ENCODE measurements around the gene ABCA4. TPM values are rescaled to one million over a fixed set of nuclear protein-coding genes. Genes with fewer than 3 reads are reported as not detected.

ABCA4 gene
- total RNA-seq, 1 experiment from 2014 or later = 1.5 TPM

DNA sequence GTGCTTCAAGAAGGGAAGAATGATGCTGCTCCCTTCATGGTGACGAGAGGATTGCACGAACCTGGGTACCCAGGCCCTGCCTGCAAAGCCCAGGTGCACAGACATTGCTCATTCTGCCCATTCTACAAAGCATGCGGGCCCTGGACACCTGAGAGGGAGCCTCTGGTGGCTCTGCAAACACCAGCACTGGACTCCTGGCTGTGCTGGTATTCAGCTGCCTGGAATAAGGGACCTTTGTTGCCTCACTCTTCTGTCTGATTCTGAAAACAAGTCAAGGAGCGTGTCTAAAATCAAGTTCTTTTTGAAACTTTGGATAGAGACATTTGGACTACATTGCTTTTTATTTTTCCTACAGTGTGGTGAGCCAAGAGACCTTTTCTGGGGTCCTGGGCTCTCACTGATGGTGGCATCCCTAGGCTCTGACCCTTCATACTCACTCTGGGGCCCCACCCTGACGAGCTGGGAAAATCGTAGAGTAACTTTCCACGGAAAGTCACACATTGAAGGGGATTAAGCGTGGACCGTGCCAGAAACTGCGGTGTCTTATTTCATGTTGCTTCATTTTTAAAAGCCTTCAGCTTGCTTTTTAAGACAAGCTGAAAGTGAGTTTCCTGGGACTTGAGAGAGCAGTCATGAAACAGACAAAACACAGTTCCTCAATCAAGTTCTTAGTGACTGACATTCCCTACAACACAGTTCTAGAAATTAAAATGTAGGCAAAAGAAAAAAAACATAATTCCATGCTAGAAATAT lies 24.0 kb downstream of the ABCA4 start:
- CTCF ChIA-PET = no interaction called here
- no TSS peak for BruUV-seq (replicated peaks)
- DNase-seq (ENCODE audit: low read depth, low spot score) (no peak), ATAC-seq (no peak)
- POLR2A ChIA-PET = no interaction called here
- in situ Hi-C loops (cut with HindIII; ENCODE audit: low pct_unique_long_range_greater_than_20kb, low sequenced_read_pairs) = no loop called here
- H3K9me3 ChIP-seq (ENCODE audit: control insufficient read depth, insufficient read depth, low read depth, low read length) = no peaks in the 10 kb centered on the region
- no peak overlapping the region for H3K4me3 ChIP-seq (ENCODE audit: low read depth in 2 of 2, low read length in 2 of 2)
- peaks cover 59% of the 10 kb centered on the region for H3K4me1 ChIP-seq (ENCODE audit: control insufficient read depth, insufficient read depth, low read length)
- H3K27ac ChIP-seq (ENCODE audit: low read length) = peak overlapping the region; percentile 86
- H3K27me3 ChIP-seq (ENCODE audit: control insufficient read depth, insufficient read depth, low read length) = no peaks in the 10 kb centered on the region
- no peaks in the 10 kb centered on the region for H3K36me3 ChIP-seq (ENCODE audit: control insufficient read depth, insufficient read depth, low read length)
- TF ChIP-seq, protein P1, sequence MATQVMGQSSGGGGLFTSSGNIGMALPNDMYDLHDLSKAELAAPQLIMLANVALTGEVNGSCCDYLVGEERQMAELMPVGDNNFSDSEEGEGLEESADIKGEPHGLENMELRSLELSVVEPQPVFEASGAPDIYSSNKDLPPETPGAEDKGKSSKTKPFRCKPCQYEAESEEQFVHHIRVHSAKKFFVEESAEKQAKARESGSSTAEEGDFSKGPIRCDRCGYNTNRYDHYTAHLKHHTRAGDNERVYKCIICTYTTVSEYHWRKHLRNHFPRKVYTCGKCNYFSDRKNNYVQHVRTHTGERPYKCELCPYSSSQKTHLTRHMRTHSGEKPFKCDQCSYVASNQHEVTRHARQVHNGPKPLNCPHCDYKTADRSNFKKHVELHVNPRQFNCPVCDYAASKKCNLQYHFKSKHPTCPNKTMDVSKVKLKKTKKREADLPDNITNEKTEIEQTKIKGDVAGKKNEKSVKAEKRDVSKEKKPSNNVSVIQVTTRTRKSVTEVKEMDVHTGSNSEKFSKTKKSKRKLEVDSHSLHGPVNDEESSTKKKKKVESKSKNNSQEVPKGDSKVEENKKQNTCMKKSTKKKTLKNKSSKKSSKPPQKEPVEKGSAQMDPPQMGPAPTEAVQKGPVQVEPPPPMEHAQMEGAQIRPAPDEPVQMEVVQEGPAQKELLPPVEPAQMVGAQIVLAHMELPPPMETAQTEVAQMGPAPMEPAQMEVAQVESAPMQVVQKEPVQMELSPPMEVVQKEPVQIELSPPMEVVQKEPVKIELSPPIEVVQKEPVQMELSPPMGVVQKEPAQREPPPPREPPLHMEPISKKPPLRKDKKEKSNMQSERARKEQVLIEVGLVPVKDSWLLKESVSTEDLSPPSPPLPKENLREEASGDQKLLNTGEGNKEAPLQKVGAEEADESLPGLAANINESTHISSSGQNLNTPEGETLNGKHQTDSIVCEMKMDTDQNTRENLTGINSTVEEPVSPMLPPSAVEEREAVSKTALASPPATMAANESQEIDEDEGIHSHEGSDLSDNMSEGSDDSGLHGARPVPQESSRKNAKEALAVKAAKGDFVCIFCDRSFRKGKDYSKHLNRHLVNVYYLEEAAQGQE (IDR thresholded peaks at IDR 0.05; ENCODE audit: insufficient read depth in 1 of 2, low read depth in 2 of 2, low read length in 1 of 2) = no peak
- TF ChIP-seq TCF7L2 (IDR thresholded peaks at IDR 0.05; ENCODE audit: low read depth, low read length) = no peak
- TF ChIP-seq, protein P2, sequence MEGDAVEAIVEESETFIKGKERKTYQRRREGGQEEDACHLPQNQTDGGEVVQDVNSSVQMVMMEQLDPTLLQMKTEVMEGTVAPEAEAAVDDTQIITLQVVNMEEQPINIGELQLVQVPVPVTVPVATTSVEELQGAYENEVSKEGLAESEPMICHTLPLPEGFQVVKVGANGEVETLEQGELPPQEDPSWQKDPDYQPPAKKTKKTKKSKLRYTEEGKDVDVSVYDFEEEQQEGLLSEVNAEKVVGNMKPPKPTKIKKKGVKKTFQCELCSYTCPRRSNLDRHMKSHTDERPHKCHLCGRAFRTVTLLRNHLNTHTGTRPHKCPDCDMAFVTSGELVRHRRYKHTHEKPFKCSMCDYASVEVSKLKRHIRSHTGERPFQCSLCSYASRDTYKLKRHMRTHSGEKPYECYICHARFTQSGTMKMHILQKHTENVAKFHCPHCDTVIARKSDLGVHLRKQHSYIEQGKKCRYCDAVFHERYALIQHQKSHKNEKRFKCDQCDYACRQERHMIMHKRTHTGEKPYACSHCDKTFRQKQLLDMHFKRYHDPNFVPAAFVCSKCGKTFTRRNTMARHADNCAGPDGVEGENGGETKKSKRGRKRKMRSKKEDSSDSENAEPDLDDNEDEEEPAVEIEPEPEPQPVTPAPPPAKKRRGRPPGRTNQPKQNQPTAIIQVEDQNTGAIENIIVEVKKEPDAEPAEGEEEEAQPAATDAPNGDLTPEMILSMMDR (IDR thresholded peaks at IDR 0.05) = no peak
- intact Hi-C loops (cut with micrococcal nuclease; ENCODE audit: unreplicated experiment) = no loop called here

DNA sequence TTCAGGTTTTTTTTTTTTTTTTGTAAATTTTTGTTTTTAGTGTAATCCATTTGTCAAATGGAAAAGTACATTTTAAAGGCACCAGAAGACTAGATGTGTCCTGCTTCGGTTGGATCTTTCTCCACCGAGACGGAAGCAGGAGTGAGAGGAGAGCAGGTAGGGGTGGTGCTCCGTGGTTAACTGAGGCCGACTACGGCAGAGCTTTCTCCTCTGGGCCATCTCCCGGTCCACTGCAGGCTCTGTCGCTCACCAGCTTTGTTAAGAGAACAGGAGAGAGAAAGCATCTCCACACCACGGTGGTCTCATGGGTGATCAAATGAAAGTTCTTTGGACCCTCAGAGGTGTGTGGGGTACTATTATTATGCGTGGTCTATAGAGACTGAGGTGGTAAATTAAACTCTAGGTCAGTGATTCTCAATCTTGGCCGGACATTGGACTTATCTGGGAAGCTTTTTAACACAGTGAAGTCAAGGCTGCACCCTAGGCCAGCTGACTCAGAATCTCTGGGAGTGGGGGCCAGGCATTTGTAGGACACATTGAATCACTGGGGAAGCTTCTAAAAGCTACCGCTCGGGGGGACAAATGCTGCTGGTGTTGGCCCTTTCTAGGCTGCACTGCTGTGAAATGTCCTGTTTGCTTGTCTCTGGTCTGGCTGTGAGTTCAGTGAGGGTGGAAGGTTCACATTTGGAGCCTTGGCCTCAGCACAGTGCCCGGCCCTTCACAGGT lies 25.0 kb downstream of the ABCA4 start:
- Histone ChIP-seq H3K4me1 (ENCODE audit: control insufficient read depth, insufficient read depth, low read length) (peaks cover 49% of the 10 kb centered on the region), H3K36me3 (ENCODE audit: control insufficient read depth, insufficient read depth, low read length) (no peaks in the 10 kb centered on the region), H3K27me3 (ENCODE audit: control insufficient read depth, insufficient read depth, low read length) (no peaks in the 10 kb centered on the region), H3K9me3 (ENCODE audit: control insufficient read depth, insufficient read depth, low read depth, low read length) (no peaks in the 10 kb centered on the region), H3K27ac (ENCODE audit: low read length) (peak overlapping the region; percentile 86), H3K4me3 (ENCODE audit: low read depth in 2 of 2, low read length in 2 of 2) (no peak overlapping the region)
- no peak for TF ChIP-seq SIN3A (IDR thresholded peaks at IDR 0.05; ENCODE audit: borderline replicate concordance, insufficient read depth, low read depth, low read length)
- TF ChIP-seq POLR2AphosphoS5 (IDR thresholded peaks at IDR 0.05; ENCODE audit: low read depth, low read length) = no peak
- TF ChIP-seq, protein P1 (IDR thresholded peaks at IDR 0.05; ENCODE audit: insufficient read depth in 1 of 2, low read depth in 2 of 2, low read length in 1 of 2) = no peak
- TF ChIP-seq, protein P2 (IDR thresholded peaks at IDR 0.05) = no peak
- no peak for TF ChIP-seq TCF7L2 (IDR thresholded peaks at IDR 0.05; ENCODE audit: low read depth, low read length)
- ChIA-PET POLR2A (no interaction called here), CTCF (no interaction called here)
- BruUV-seq (replicated peaks) = no TSS peak
- in situ Hi-C loops (cut with HindIII; ENCODE audit: low pct_unique_long_range_greater_than_20kb, low sequenced_read_pairs) (no loop called here), intact Hi-C loops (cut with micrococcal nuclease; ENCODE audit: unreplicated experiment) (no loop called here)
- DNase-seq (ENCODE audit: low read depth, low spot score) = no peak
- ATAC-seq = peak; percentile 18; the same call in 1 of the 2 replicates

All from Panc1 (cell line).